NB4 (cell line): Measurements from ENCODE around the gene DENND1A.

ENCODE experiments used
- CTCF ChIP-seq: IDR thresholded peaks from one replicate; pipeline ENCODE4 v1.5.1; 2012; ENCODE audit warnings: low read depth, low read length
- MAX ChIP-seq: IDR thresholded peaks from 2 replicates; pipeline ENCODE4 v1.6.1; 2011; ENCODE audit warnings: low read depth, low read length
- POLR2A ChIP-seq: IDR thresholded peaks from 2 replicates; pipeline ENCODE4 v1.6.1; 2011; ENCODE audit warnings: mild to moderate bottlenecking; ENCODE audit not compliant: insufficient read length; ENCODE audit errors: extremely low read depth

- no peak for TF ChIP-seq POLR2A
- TF ChIP-seq CTCF = no peak
- TF ChIP-seq MAX = no peak
These were observed 6.0 kb downstream of the DENND1A start for GRCh38 chr9:123923884-123924283.
